Amniotic stem cell (primary cell): ENCODE results near the gene L2HGDH.

Experiments
- DNase-seq: peaks from one replicate; lab custom pipeline; 2025; lab: John Stamatoyannopoulos, UW

L2HGDH gene

GRCh38 chr14:50229681-50230080, 82.3 kb downstream of the L2HGDH start:
- no peak for DNase-seq

GRCh38 chr14:50228313-50228712, 83.7 kb downstream of the L2HGDH start:
- DNase-seq, result no peak

GRCh38 chr14:50225974-50226297, 86.1 kb downstream of the L2HGDH start:
- no peak for DNase-seq

- peak; percentile 9 for DNase-seq
Measured at GRCh38 chr14:50225067-50225973, 86.7 kb downstream of the L2HGDH start.

GRCh38 chr14:50222055-50222613, 89.9 kb downstream of the L2HGDH start:
- DNase-seq, result no peak

- DNase-seq, result no peak
Measured at GRCh38 chr14:50218501-50218900, 93.5 kb downstream of the L2HGDH start.

- no peak for DNase-seq
Measured at GRCh38 chr14:50215416-50215815, 96.6 kb downstream of the L2HGDH start.

- no peak for DNase-seq
Measured at GRCh38 chr14:50213795-50214194, 98.2 kb downstream of the L2HGDH start.

- DNase-seq, result no peak
Measured at GRCh38 chr14:50212726-50213125, 99.3 kb downstream of the L2HGDH start.

GRCh38 chr14:50210074-50210473, 102.0 kb downstream of the L2HGDH start:
- no peak for DNase-seq

GRCh38 chr14:50198499-50198898, 113.5 kb downstream of the L2HGDH start:
- DNase-seq, result no peak

GRCh38 chr14:50191499-50191898, 120.5 kb downstream of the L2HGDH start:
- no peak for DNase-seq
